HTR-8/SVneo (cell line): ENCODE data around the gene MAP3K14.

ENCODE experiments used
- DNase-seq: peaks from one replicate; pipeline ENCODE4 v3.0.0; 2011; ENCODE audit warnings: low spot score, mixed read lengths; ENCODE audit not compliant: insufficient read length
- FAIRE-seq: peaks from 2 replicates; lab custom pipeline; 2011; peaks lifted over from hg19 to GRCh38; lab: Jason Lieb, UNC

The MAP3K14 gene

DNA sequence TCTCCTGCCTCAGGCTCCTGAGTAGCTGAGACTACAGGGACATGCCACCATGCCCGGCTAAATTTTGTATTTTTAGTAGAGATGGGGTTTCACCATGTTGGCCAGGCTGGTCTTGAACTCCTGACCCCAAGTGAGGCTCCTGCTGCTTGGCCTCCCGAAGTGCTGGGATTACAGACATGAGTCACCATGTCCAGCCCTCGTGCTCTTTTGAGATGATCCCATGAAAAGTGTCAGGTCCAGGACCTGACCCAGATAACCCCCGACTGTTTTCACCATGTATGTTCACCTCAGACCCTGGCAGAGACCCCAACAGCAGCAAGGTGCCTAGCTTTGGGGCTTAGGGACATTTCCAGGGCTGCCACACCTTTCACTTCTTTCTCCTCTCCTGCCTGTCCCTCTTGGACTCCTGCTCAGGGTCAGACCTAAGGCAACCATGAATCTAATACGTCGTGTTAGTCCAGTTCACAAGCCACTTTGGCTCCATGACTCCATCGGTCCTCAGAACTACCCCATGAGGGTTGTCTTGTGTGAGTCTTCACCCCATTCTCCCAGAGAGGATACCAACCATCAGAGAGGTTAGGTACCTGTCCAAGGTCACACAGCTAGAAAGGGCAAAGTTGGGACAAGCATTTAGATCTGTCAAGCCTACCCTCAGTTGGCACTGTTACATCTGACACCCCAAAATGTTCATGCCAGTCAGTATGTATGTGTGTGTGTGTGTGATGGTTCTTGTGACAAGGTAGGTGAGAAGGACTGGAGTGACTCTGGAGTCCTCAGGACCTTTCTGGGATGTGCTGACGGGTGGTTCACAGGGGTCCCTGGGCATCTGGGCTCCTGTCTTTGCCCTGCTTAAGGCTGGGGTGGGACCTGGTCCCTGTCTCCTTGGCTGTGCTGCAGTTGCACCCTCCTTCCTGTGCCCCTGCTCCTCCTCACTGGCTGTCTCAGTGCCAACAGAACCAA is 23.1 kb upstream of the MAP3K14 start:
- FAIRE-seq, result peak; percentile 96

GRCh38 chr17:45338996-45339535 is 22.2 kb upstream of the MAP3K14 start:
- FAIRE-seq, result no peak
- no peak for DNase-seq

More for the DNA sequence above, 23.1 kb upstream of the MAP3K14 start:
- no peak for DNase-seq

- FAIRE-seq (no peak), DNase-seq (no peak)
These were observed 21.4 kb upstream of the MAP3K14 start for GRCh38 chr17:45338023-45338781.

DNA sequence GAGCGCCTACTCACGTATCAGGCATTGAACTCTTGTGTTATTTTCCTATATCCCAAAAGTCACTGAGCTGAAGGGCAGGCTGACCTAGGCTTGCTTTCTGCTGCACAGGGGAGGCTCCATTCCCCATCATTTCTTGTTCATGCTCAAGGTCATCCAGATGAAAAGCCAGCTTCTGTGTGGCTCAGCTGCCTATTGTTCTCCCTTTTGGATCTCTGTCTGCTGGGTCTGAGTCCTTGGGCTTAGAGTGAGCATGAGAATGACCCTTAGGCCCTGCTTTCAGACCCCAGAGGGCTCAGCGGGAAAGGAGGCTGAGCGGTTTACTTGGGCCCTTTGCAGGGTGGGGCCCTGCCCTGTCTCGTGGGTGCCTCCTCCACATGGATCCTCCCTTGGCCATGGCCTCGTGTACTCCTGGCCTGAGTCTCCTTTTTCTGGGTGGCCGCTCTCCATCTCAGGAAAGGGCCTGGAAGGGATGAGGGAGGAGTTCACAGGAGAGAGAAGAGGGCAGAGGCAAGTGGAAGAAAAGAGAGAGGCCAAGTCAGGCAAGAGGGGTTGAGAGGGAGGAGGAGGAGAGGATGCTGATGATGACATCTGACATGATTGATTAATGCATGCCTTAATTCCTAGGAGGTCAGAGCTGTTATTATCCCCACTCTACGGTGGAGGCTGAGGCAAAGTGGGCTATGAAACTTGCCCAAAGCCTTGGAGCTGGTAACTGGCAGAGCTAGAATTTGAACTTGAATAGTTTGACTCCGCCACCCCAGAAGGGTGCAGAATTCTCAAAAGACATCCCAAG is 19.8 kb upstream of the MAP3K14 start:
- DNase-seq (no peak), FAIRE-seq (no peak)

DNA sequence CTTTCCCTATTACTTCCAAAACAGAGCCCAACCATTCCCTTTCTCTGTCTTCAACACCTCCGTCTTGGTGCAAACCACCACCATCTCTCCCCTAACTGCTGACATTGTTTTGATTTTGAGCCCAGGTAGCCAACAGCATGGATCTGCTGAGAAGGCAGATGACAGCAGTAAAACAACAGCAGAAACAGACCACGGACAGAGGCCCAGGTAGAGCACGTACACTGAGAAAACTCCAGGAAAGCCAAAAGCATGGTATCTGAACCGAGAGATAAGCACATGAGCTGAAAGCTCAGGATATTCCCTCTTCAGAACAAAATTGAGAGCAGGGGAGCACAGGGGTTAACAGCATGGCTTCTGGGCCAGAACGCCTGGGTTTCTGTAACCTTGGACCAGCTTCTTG is 18.9 kb upstream of the MAP3K14 start:
- FAIRE-seq, result no peak
- no peak for DNase-seq

DNA sequence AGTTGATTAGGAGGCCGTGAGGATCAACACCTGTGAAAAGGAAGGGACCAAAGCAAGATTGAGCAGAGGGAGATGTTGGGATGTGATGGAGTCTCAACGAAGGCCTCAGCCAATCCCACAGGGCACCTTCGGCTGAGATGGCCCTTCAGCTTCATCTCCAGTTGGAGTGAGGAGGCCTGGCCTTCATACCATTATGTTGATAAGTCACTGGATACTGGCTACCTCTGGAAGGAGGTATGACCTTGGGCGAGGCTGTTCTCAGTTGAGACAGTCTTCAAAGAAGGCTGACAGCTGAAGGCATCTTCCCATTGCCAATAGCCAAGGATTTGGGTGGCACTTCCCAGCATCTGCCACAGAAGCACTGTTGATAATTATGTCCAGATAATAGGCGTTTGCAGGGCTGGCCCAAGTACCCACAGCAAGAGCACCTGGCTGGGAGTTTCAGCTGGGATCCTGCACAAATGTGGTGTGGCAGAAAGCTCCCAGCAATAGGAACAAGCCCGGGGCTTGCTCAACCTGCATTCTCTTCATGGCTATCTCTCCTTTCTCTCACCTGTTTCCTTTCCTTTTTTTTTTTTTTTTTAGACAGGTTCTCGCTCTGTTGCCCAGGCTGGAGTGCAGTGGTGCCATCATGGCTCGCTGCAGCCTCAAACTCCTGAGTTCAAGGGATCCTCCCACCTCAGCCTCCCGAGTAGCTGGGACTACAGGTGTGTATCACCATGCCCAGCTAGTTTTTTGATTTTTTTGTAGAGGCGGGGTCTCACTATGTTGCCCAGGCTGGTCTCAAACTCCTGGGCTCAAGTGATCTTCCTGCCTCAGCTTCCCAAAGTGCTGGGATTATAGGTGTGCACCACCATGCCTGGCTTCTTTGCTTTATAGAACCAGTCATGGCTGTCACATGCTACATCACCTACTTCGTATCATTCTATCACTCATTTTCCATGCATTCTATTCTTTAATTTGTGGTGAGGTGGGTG is 18.2 kb upstream of the MAP3K14 start:
- peak; percentile 4 for FAIRE-seq

GRCh38 chr17:45334231-45334630 is 17.4 kb upstream of the MAP3K14 start:
- DNase-seq (no peak), FAIRE-seq (peak; percentile 40)

More for the DNA sequence above, 18.2 kb upstream of the MAP3K14 start:
- no peak for DNase-seq

- no peak for FAIRE-seq
These were observed 16.9 kb upstream of the MAP3K14 start for GRCh38 chr17:45333702-45334092.

GRCh38 chr17:45332989-45333701 is 16.3 kb upstream of the MAP3K14 start:
- FAIRE-seq (no peak), DNase-seq (no peak)

More at GRCh38 chr17:45333702-45334092, 16.9 kb upstream of the MAP3K14 start:
- no peak for DNase-seq

- DNase-seq (no peak), FAIRE-seq (peak; percentile 28)
These were observed 15.7 kb upstream of the MAP3K14 start for GRCh38 chr17:45332505-45332904.

DNA sequence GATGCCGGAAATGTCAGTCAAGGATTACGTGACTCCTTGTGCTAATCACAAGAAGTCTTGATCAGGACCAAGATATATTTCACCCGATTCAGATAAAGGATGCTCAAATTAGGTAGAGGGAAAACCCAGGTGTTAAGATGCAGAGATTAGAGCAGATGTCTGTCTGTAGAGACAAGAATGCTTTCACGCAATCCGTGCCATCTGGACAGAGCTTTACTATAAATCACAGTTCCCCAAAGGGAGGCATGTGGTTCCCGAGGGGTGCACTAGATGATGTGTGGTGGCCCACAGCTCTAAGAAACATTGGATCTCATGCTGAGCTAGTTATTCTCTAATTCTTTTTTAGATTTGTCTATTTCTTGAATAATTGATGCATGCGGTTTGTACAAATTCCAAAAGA is 9.8 kb upstream of the MAP3K14 start:
- FAIRE-seq (no peak), DNase-seq (no peak)

DNA sequence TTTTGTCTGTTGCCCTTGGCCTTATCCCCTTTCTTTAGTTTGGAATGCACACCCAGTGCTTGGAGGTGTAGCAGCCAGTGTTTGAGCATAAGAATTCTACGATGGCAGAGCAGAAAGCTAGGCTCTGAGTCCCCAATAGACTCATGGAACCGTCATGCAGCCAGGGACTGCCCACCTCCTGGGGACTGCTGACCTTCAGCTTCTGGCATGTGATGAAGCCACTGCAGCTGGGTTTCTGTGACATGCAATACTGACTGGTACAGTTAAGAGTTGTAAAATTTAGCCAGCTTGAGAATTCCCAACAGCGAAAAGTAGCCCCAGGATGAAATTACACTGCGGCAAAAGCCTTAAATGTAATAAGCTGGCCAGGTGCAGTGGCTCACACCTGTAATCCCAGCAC is 9.0 kb upstream of the MAP3K14 start:
- FAIRE-seq (no peak), DNase-seq (no peak)

DNA sequence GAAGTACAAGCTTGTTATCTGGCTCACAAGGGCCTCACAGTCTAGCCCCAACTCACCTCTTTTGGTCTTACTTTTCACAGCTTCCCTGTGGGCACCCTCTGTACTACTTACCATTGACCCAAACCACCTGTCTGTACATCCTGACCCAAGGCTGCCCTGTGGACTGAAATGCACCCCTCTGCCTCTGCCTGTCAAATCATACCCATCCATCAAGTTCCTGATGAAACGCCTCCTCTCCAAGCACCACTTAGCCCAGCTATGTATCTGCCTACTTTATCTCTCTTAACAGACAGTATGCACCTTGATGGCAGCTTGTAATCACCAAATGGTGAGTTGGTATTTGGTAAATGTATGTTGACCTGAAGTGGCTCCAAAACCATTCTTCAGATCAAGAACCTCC is 7.5 kb upstream of the MAP3K14 start:
- FAIRE-seq (no peak), DNase-seq (no peak)

DNA sequence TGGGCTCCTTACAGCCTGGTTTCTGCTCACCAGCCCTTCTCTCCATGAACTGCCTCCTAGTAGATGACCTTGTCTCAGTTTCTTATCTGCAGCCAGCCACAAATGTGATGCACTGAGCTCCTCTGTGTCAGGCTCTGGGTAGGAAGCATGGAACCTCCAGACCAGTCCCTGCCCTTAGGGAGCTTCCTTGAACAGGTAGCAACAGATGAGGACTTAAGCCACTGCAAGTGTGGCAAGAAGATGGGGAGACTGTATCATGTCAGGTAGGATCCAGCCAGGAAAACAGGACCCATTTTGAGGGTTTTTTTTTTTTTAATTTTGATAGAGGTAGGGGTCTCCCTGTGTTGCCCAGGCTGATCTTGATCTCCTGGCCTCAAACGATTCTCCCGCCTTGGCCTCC is 5.3 kb upstream of the MAP3K14 start:
- FAIRE-seq (no peak), DNase-seq (no peak)

DNA sequence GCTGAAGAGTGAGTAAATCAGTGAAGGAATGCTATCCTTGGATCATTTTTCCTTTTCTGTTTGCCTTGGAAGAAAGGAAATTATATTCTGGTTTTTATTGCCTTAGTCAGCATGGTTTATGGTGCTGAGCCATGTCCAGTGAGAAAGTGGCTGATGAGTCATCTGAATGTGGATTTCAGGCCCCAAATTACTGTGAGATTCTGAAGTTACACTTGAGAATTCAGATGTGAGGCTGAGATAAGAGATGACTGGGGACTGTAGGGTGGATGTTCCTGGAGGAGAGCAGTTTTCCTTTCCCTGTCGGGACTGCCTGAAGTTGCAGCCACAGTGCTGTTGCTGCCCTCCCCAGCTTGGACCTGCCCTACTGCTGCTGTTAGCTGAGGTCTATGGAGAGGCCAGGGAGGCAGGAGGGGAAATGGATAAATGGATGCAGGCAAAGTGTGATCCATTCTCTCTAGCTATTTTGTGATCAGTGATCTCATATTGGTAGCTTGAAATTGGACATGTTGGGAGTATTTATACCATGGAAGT is 4.2 kb upstream of the MAP3K14 start:
- DNase-seq (peak; percentile 98), FAIRE-seq (peak; percentile 94)

DNA sequence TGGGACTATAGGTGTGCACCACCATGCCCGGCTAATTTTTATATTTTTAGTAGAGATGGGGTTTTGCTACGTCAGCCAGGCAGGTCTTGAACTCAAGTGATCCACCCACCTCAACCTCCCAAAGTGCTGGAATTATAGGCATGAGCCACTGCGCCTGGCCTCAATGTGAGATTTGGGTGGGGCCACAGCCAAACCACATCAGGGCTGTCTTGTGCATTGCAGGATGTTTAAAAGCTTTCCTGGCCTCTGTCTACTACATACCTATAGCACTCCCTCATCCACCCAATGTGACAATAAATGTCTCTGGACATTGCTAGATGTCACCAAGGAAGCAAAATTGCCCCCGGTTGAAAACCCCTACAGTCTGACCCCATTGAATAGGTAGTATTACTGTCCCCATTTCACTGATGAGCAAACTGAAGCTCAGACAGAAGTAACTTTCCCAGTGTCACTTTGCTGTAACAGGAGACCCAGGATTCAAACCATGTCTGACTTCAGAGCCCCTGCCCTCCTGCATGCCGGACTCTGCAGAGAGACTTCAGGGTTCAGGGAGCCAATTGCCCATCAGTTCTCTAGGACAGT is 3.6 kb upstream of the MAP3K14 start:
- DNase-seq (no peak), FAIRE-seq (no peak)

DNA sequence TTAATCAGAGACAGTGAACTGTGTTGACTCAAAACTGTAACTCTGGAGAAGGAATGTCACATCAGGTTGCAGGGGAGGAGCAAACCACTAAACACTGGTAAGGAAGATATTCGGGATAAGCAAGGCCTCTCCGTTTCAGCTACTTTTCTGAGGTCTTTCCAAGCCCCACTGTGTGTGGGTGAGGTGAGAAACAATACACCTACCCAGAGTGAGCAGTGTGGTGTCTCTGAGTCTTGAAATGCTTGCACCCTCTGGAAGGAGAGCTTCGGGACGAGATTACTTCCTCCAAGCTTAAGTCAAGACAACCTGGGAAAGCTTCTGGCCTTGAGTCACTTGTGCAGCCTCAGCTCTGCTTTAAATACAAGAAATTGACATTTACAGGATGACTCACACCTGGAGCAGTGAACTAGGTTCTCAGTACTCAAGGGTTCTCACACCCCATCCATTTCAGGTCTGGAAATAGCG is 2.5 kb upstream of the MAP3K14 start:
- peak; percentile 63 for DNase-seq
- FAIRE-seq, result no peak
